Psoas muscle (tissue), 8 donors: ENCODE data around the gene AGBL5. TPM values are rescaled to one million over a fixed set of nuclear protein-coding genes. Genes with fewer than 3 reads are reported as not detected.

Experiments used
- ATAC-seq, 4 donors: fragments of 200-7000 bp; cut with Tn5 transposase; one replicate each; pipeline ENCODE4 v1.9.1; 2020; ENCODE audit warnings: moderate library complexity in 3 of 4, mild to moderate bottlenecking in 2 of 4
- DNase-seq, 2 donors: peaks; one replicate each; pipeline ENCODE4 v3.0.0-alpha.2; 2020
- H3K27ac ChIP-seq: fragments of 200-600 bp; one replicate; pipeline ENCODE4 v1.8.0; 2022
- H3K27me3 ChIP-seq, 3 donors: fragments of 200-600 bp in 1 of 3; one replicate each; pipeline versions ENCODE4 v1.6.1 to v1.8.0; 2013 to 2022; ENCODE audit warnings: low read length in 2 of 3, mild to moderate bottlenecking in 2 of 3, moderate library complexity in 1 of 3; ENCODE audit not compliant: insufficient read depth in 3 of 3
- H3K36me3 ChIP-seq, 2 donors: fragments of 200-600 bp in 1 of 2; one replicate each; pipeline versions ENCODE4 v1.6.1 to v1.8.0; 2013 to 2022; ENCODE audit warnings: low read depth in 1 of 2, mild to moderate bottlenecking in 1 of 2, moderate library complexity in 1 of 2; ENCODE audit not compliant: insufficient read depth in 1 of 2
- H3K4me1 ChIP-seq: fragments of 200-600 bp; one replicate; pipeline ENCODE4 v1.8.0; 2022
- H3K4me3 ChIP-seq: fragments of 200-600 bp; one replicate; pipeline ENCODE4 v1.8.0; 2022; ENCODE audit warnings: mild to moderate bottlenecking
- H3K9me3 ChIP-seq: fragments of 200-600 bp; one replicate; pipeline ENCODE4 v1.8.0; 2022
- CTCF ChIP-seq: fragments of 200-600 bp; IDR thresholded peaks from one replicate; pipeline ENCODE4 v1.8.0; 2022; ENCODE audit warnings: antibody characterized with exemption
- WGBS, 3 donors: extraction: QIAGEN DNeasy Blood & Tissue Kit; methylation state at CpG; one replicate each; pipeline versions ENCODE4 v1.1.6 to v1.1.7; 2013; 5-methylcytosine and 5-hydroxymethylcytosine counted together
- intact Hi-C, 2 donors: fragments of 100-400 bp; cut with DNase I; formaldehyde crosslinking; loops; one replicate each; pipeline versions ENCODE4 v1.11.0 to v1.14.2; 2022
- polyA plus RNA-seq, 3 donors: library from polyadenylated mRNA; stranded (reverse); fragments of 200-250 nt; gene quantifications; one replicate each; pipeline ENCODE4 v1.2.3, GENCODE V29; 2013
- total RNA-seq, 4 donors: library from RNA; stranded (reverse); fragmentation: NEBNext Ultra II Directional in 2 of 4; extraction: Animal tissue kit (Norgen Biotek cat#: 25700) in 2 of 4; gene quantifications; one replicate each; pipeline versions ENCODE4 v1.2.1 to v1.2.4, GENCODE V29; 2021 to 2023
- donor health status: healthy with polysubstance abuse.
- donor health status: DM: no; HTN: no; CAD: no; lungs with moderate emphysema.
- donor health status: Bipolar disorder and iron deficiency.
- donor health status: healthy.
- donor health status: DM: yes; HTN: yes; CAD: no.
- donor health status: DM: no; HTN: no; CAD: no.
- donor health status: DM: no; HTN: no; CAD: no.
- donor health status: DM: yes; HTN: yes; CAD: no.

The AGBL5 gene
- total and polyA plus RNA-seq, 7 donors = 3.6 to 8.6 (median 5.5) TPM

GRCh38 chr2:27016801-27017325 is 34.6 kb upstream of the AGBL5 start:
- H3K4me3 ChIP-seq = no peak overlapping the region

GRCh38 chr2:27018142-27018541 is 33.3 kb upstream of the AGBL5 start:
- Histone ChIP-seq H3K9me3 (no peaks in the 10 kb centered on the region), H3K27ac (peak overlapping the region; percentile 23), H3K27me3 (no peaks in the 10 kb centered on the region), H3K4me3 (no peak overlapping the region), H3K4me1 (peaks cover 53% of the 10 kb centered on the region), H3K36me3 (peaks cover 0 to 13% of the 10 kb centered on the region in 2 donors)
- intact Hi-C loops = loop anchor here (5.0 to 10.0 kb wide), 2 partner anchors 171 to 173 kb away; partner anchors contain the start of gene DPYSL5 (in 2 of the 2)
- peak in 3 of 4 donors; percentile 26 to 68 (median 53) for ATAC-seq
- 36 to 56% (median 42%) methylated on average over 3 of the region's 3 CpGs for WGBS, 3 donors
- TF ChIP-seq CTCF = no peak
- DNase-seq = peak in 1 of 2 donors; percentile 53

More at GRCh38 chr2:27016801-27017325, 34.6 kb upstream of the AGBL5 start:
- Histone ChIP-seq H3K27me3 (no peaks in the 10 kb centered on the region), H3K27ac (peak overlapping the region; percentile 18), H3K36me3 (peaks cover 0 to under 1% of the 10 kb centered on the region in 2 donors), H3K9me3 (no peaks in the 10 kb centered on the region), H3K4me1 (peaks cover 56% of the 10 kb centered on the region)
- peak; percentile 73 for TF ChIP-seq CTCF
- DNase-seq (peak; percentile 53 to 70), ATAC-seq (peak; percentile 40 to 68 (median 52))
- 56 to 68% (median 60%) methylated on average over 3 of the region's 3 CpGs for WGBS, 3 donors
- intact Hi-C loops = loop anchor here (1.0 to 10.0 kb wide), 3 partner anchors 56 to 172 kb away; partner anchors contain the start of gene DPYSL5 (in 2 of the 2)

- Histone ChIP-seq H3K27ac (no peak overlapping the region), H3K4me3 (no peak overlapping the region), H3K9me3 (no peaks in the 10 kb centered on the region), H3K36me3 (peaks cover 0 to 26% of the 10 kb centered on the region in 2 donors), H3K27me3 (no peaks in the 10 kb centered on the region), H3K4me1 (peaks cover 45% of the 10 kb centered on the region)
- WGBS, 3 donors = 94 to 96% (median 95%) methylated on average over 9 of the region's 9 CpGs
- ATAC-seq (no peak), DNase-seq (peak in 1 of 2 donors; percentile 34)
- TF ChIP-seq CTCF = no peak
- intact Hi-C loops = loop anchor here (5.0 to 10.0 kb wide), 2 partner anchors 172 to 175 kb away; partner anchors contain the start of gene DPYSL5 (in 2 of the 2)
Measured at GRCh38 chr2:27019459-27019858, 32.0 kb upstream of the AGBL5 start.

- 69 to 77% (median 77%) methylated on average over 9 of the region's 9 CpGs for WGBS, 3 donors
- no peak for TF ChIP-seq CTCF
- ATAC-seq (no peak), DNase-seq (peak; percentile 52 to 69)
- H3K27ac ChIP-seq = peak overlapping the region; percentile 19
- no peaks in the 10 kb centered on the region for H3K27me3 ChIP-seq
- intact Hi-C loops = loop anchor here (5.0 to 10.0 kb wide), 2 partner anchors 173 to 175 kb away; partner anchors contain the start of gene DPYSL5 (in 2 of the 2)
- no peak overlapping the region for H3K4me3 ChIP-seq
- peaks cover 37% of the 10 kb centered on the region for H3K4me1 ChIP-seq
- peaks cover 0 to 34% of the 10 kb centered on the region in 2 donors for H3K36me3 ChIP-seq
- no peaks in the 10 kb centered on the region for H3K9me3 ChIP-seq
Measured at GRCh38 chr2:27019931-27020855, 31.3 kb upstream of the AGBL5 start.
